ENCODE measurements around the gene RPUSD4.
"Not testable (repeated sequence)": the region's sequence is repeated elsewhere in the genome, so short reads cannot be mapped to it uniquely, and the experiment has no call there.

Gene RPUSD4, protein sequence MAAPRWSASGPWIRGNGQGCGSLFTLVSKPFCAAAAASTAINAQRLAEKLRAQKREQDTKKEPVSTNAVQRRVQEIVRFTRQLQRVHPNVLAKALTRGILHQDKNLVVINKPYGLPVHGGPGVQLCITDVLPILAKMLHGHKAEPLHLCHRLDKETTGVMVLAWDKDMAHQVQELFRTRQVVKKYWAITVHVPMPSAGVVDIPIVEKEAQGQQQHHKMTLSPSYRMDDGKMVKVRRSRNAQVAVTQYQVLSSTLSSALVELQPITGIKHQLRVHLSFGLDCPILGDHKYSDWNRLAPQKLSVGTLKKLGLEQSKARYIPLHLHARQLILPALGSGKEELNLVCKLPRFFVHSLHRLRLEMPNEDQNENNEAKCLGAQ

DNA sequence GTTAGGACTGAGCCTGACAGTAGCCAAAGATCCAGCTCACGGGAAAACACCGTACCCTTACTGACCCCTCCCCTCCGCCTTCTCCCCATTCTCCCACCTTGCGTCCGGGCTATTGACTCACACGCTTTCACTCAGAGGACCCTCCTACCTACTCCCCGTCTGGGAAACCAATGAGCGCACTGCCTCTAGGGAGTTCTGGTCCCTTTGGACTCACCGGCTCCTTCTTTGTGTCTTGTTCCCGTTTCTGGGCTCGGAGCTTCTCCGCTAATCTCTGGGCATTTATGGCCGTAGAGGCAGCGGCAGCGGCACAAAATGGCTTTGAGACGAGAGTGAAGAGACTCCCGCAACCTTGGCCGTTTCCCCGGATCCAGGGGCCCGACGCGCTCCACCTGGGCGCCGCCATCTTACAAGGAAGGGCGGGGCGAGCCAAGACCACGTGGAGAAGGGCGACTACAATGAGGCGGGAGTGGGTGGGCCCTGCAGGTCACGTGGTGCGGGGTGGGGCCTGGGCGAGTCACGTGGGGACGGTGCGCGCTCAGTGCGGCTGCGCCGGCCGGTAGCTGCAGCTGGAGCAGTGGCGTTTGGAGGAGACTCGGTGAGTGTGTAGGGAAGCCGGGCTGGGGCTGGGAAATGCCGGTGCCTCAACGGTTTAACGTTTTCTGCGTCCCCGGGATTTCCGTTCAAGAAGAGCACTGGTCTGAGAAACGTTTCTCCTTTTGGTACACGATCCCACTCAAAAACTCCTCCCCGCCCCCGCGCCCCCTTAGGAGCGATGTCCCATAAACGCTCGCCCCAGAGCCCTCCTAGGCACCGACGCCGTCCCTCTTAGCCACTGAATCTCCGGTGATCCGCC lies at the start of gene RPUSD4, which contains the start of gene FAM118B:
TSS of gene RPUSD4 (minus strand) at position 415 of the 853 bp plus-strand sequence. CDS start at position 403, 12 bp downstream.
TSS of gene FAM118B (plus strand) at position 547 of the 853 bp plus-strand sequence. CDS start 23,220 bp downstream, outside the sequence.
- DNase-seq (ENCODE audit: low read depth, low spot score), result peak; percentile 89

DNA sequence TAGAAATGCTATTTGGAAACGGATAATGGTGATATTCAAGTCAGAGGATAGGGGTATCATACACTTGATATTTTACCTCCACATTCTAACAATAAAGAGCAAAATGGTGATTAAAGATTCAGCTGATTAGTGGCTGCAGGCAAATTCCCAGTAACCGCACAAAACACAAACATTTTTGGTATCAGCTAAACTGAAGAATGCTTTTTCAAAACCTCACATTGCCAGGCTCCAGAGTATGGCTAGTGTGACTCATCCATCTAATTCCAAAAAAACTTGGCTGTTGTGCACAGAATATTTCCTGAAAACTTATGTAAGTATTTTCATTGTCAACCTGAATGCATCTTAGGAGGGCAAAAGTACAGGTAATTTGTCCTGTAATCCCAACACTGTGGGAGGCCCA lies 46.3 kb upstream of the RPUSD4 start:
- no peak for DNase-seq (ENCODE audit: low read depth, low spot score)

DNA sequence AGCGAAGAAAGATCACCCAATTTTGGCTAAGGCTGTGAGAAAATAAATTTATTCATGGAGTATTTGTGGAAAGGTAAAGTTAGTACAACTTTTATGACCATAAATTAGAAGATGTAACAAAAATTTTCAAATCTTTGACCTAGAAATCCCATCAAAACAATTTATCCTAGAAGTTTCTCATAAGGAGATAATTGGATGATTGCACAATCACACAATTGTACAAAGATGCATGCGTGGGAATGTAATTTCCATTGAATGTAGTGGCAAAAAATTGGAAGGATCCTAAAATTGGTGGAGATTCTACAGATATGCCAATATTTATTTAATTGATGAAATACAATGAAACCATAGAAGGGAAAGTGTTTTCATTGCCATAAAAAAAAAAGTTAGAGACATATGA lies 45.7 kb upstream of the RPUSD4 start:
- no peak for DNase-seq (ENCODE audit: low read depth, low spot score)

DNA sequence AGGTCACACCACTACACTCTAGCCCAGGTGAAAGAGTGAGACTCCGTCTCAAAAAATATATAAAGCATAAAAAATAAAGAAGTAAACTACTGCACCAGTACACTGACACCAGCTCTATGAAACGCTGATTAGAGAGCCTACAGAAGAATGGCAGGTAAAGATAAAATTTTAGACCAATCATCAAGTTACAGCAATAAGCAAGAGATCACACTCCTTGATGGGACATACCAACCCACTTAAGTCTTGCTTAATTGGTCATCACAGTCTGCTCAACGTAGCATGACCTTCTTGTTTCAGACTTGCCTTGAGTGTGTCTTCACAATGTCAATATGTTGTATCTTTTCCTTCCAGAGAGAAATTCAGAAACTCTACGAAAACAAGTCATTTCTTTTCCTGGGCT lies 44.8 kb upstream of the RPUSD4 start:
- DNase-seq (ENCODE audit: low read depth, low spot score), result no peak

DNA sequence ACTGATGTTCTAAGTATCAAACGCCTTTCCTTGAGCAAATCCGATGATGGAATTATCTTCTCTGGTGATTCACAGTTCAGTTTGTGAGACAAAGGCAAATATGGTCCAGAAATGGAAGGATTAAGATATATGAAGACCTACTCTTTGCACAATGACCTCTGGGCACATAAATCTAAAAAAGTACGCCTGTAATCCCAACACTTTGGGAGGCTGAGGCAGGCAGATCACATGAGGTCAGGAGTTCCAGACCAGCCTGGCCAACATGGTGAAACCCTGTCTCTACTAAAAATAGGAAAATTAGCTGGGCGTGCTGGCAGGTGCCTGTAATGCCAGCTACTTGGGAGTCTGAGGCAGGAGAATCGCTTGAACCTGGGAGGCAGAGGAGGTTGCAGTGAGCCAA lies 44.1 kb upstream of the RPUSD4 start:
- DNase-seq (ENCODE audit: low read depth, low spot score), result not testable (repeated sequence)

DNA sequence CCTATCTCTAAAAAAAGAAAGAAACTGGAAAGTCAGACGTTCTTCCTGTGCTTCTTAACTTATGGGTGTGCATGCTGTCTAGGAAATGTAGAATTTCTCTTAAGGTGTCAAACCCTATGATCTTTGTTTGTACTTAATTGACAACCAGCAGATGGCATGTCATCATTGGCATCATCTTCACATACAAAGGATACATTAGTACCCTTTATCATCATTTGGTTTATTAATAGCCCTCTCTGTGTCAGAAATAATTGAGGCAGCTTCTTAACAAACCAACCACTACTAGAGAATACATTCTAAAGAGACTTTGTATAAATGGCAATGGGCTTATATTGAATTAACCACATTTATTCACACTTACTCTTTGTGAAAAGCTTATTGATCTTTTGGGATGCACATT lies 43.4 kb upstream of the RPUSD4 start:
- DNase-seq (ENCODE audit: low read depth, low spot score), result no peak

DNA sequence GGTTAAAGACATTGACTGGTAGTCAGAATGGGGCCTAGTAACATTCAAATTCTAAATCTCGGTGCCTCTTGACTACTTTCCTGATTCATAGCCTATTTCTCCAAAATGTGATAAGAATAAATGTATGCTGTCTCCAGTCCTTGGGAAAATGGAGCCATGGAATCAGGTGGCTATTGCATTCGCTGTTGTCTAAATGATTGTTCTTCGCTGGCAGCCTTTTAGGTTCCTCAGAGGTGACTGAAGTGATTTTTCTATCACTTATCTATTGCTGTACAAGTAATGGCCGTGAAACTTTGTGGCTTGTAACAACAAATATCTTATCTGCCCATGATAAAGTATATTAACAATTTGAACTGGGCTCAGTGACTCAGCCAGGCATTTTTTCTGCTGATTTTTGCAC lies 41.8 kb upstream of the RPUSD4 start:
- DNase-seq (ENCODE audit: low read depth, low spot score), result no peak

DNA sequence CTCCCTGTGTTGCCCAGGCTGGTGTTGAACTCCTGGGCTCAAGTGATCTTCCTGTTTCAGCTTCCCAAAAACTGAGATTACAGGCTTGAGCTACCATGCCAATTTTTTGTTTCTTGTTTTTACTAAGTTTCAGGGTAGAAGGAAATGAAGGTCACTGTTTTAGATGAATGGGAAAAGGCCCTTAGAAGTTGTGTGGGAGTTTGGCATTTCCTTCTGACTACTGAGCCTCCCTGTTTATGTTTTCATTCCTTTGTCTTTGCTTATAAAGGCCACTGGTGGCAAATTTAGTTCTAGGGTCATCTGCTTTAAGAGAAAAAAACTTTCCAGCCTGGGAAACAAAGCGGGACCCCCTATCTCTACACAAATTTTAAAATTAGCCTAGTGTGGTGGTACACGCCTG lies 35.2 kb upstream of the RPUSD4 start:
- no peak for DNase-seq (ENCODE audit: low read depth, low spot score)

DNA sequence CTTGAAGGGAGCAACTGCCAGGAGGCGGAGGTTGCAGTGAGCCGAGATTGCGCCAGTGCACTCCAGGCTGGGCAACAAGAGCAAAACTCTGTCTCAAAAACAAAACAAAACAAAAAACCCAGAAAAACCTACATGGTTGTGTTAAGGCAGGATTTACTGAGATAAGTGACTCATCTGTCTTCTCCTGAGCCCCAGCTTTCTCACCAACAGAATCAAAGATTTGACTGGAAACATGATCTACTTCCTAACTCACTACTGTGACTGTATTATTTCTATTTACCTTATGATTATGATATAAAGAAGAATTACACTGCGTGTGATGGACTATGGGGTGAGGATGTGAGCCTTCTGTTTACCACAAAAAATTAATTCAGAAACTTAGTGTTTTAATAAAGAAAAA lies 21.9 kb upstream of the RPUSD4 start:
- DNase-seq (ENCODE audit: low read depth, low spot score), result no peak

DNA sequence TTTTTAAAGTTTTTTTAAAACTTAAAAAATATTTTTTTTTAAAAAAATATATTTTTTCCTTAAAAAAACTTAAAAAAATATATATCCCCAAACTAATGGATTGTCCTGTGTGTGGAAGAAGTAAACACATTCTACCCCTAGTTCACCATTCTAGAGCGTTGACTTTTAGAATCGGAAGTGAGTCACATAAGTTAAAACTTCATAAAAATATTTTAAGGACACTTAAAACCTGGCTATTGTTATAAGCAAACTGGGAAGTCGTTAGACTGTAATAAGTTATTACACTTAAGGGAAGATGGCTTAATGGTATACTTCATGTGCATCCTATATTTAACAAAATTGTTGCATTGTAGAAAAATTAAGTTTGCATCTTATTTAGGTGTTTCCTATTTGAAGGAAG lies 21.2 kb upstream of the RPUSD4 start:
- DNase-seq (ENCODE audit: low read depth, low spot score), result no peak

DNA sequence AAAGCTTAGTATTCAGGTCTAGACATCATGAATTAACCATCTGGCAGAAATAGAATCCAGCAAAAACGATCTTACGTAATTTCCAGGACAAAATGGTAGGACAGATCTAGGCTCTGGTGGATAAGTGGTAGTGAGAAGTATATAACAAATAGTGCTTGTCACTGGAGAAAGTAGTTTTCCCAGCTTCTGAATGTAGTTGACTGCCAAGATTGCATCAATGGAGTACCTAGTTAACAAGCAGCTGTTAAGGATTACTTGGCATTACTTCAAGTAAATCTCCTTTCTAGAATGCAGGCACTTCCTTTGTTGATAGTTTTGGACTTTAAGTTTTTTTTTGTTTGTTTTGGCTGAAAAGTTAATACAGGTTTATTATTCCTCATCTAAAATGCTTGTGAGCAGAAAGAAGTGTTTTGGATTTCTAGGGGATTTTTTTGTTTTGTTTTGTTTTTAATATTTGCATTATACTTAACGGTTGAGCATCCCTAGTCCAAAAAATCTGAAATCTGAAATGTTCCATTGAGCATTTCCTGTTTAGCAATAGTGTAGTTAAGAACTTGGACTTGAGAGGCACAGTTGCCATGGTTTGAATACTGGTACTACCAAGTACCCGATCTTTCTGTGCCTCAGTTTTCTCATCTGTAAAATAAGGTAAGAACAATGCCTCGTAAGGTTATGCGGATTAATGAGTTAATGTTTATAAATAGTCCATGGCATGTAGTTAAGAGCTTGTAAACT lies 20.4 kb upstream of the RPUSD4 start:
- no peak for DNase-seq (ENCODE audit: low read depth, low spot score)

DNA sequence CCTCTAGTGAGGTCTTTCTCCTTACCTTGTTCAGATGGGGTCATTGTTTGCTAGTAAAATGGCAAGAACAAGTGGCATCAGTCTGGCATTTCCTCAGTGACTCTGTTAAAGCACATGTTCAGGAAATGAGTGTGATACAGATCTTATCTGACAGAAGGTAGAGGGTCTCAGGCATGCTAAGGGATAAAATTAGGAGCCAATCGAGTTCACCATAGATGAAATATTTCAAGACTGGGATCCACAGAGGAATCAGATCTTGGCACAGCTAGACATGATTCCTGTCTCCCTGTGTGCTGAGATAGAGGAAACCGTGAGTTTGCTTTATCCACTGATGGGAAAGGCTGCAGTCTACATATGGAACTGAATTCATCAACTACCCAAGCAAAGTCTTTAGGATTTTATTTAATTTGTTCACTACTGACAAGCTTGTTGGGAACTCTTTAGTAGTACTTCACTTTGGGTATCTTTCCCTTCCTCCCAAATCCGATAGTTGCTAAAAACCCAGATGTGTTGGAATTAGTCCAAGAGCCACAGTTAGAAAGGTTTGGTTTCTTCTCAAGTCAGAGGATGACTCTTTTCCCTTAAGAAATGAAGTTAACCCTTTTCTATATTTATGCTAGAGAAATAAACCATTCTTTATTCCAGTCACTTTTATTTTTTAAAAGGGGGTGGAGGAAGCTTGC lies 18.5 kb upstream of the RPUSD4 start:
- no peak for DNase-seq (ENCODE audit: low read depth, low spot score)

DNA sequence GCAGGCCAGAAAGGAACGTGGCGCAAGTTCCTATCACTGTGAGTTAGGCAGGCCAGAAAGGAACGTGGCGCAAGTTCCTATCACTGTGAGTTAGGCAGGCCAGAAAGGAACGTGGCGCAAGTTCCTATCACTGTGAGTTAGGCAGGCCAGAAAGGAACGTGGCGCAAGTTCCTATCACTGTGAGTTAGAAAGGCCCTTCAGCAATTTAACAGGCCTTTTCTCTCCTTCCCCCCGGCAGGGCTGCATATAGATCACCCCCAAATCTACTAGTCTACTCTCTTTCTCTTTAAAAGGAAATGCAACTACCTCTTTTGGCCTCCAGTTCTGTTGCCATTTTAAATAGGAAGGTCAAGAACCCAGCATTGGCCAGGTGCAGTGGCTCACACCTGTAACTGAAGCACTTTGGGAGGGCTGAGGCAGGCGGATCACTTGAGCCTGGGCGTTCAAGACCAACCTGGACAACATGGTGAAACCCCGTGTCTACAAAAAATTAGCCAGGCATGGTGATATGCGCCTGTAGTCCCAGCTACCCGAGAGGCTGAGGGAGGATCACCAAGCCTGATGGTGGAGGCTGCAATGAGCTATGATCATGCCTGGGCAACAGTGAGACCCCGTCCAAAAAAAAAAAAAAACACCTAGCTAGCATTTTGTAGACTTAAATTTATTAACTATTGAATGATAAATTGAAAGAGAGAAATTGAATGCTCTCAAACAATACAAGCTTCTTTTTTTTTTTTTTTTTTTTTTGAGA lies 15.1 kb upstream of the RPUSD4 start:
- DNase-seq (ENCODE audit: low read depth, low spot score), result no peak

DNA sequence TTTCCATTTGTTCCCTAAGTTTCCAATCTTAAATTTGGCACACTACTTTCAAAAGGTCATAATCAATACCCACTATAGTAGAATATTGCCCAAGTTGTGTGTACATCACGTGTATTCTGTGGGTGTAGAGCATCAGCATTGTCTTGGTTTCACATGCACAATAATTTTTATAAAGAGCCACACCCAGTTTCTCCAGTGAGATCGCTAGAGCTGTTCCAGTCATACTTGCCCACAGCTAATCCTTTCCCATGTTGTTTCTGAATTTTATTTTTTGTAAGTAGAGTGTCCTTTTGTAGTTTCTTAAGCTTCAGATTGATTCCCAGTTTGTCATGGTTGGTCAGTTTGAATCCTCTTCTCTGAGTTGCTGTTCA lies 13.8 kb upstream of the RPUSD4 start:
- no peak for DNase-seq (ENCODE audit: low read depth, low spot score)

DNA sequence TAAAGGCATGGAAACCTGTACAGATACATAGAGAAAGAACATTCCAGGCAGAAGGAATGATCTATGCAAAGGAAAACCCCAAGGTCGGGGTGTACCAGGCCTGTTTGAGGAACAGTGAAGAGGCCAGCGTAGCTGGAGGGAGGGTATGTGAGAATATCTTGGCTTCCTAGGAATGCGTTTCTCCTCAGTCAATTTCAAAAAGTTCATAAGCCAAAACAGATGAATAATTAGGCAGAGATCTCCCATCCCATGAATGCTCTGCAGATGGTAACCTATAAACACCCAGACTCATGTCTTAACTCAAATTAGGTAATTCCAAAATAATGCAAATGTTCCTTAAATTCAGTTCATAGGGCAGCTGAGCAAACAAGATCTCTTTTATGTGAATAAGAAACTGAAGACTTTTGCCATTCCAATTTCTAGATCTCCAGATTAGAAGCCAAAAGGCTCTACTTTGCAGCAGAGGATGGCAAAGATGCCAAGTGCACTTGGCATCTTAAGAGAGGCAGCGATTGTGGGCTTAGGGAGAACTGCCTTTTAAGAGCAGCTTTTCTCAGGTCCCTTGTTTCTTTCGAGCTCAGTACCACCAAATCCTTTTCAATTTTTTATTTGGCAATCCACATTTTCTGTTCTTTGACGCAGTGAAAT lies 13.3 kb upstream of the RPUSD4 start:
- no peak for DNase-seq (ENCODE audit: low read depth, low spot score)

DNA sequence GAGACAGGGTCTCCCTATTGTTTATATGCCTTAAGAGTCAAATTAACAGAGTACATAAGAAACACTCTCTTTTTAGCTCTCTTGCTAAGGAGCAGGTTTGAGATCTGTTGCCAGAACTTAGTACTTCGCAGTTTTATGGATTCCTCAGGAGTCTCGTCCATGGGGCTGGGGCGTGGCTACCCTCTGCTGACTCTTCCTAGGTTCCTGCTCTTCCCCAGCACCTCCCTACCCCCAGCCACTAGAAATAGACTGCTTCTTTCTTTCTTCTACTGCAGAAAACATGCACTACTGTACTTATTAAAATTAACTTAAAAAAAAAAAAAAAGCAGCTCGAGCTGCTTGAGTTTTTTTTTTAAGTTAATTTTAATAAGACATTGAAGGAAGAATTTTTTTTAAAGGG lies 8.1 kb upstream of the RPUSD4 start:
- no peak for DNase-seq (ENCODE audit: low read depth, low spot score)

DNA sequence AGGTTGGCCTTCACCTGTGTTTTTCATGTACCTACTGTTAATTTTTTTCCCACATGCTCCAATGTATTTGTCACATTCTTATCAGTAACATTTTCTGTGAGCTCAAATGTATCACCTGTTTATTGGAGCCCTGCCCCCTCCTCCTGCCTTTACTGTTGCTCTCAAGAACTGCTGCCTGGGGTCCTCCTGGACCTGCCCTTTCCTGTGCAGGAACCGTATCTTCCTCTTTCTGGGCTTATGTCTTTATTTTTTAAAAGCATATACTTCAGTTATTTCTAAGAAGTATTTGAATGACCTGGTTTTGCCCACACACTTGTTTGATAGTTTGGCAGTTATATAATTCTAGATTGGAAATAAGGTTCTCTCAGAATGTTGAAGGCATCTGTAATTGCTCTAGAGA lies 6.0 kb upstream of the RPUSD4 start:
- no peak for DNase-seq (ENCODE audit: low read depth, low spot score)

DNA sequence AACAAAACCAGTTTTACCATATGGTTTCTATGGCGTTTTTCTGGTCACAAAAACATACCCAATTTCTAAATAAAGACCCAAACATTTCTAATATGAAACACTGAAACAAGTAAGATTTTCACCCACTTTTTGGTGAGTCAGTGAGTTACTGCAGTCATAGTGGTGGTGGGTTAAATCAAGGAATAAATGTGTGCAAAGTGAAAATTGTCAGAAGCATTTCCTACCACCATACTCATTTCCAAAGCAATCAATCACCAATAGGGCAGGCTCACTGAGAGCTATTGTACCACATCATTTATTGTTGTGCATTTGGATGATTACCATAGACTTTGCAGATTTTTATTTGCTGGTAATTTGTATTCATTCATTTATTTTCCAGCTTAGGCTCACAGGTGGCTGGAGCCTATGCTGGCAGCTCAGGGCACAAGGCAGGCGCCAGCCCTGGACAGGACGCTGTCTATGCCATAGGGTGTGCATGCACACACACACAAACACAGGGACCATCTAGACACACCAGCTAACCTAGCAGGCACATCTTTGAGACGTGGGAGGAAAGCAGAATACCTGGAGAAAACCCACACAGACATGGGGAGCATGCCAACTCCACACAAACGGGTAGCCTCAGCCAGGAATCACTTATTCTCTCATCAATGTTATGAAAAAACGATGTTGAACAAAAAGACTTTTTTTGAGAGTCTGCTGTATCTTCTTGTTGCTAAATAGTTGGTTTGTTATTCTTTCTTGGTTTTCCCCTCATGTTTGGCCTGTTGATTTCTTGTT lies 5.3 kb upstream of the RPUSD4 start:
- DNase-seq (ENCODE audit: low read depth, low spot score), result no peak

DNA sequence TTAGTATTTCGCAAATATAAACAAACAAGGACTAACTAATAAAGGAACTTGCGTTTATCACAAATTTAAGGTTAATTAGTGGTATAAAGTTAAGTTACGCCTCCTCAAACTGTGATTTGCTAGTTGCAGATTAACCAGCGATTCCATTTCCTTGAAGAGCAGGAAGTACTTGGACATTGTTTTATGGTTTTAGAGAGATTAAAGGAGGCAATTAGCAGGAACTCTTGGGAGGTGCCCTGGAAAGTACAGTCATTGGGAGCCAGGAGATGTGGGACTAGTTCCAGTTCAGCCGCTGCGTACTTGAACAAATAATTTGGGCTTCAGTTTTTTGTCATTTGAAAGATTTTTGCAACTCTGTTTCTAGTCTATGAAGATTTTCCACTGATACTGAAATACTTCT lies 3.4 kb upstream of the RPUSD4 start:
- DNase-seq (ENCODE audit: low read depth, low spot score), result no peak

DNA sequence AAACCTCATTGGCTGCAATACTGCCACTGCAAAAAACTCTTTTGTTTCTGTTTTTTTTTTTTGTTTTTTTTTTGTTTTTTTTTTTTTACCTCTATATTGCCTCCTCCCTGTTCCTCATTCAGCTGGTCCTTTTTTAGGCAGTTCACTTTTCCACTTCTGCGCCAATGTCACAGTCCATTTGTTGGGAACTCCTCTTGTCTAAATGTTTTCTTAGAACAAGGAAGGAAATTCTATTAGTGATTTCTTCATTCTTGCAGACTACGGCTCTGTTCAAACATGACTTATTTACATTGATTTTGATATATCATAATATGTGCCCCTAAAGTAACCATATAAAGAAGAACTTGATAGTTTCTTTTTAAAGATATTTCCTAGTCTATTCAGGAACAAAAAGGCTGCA lies 3.0 kb upstream of the RPUSD4 start:
- DNase-seq (ENCODE audit: low read depth, low spot score), result no peak

All from brain pericyte (primary cell).